Erythroblast (primary cell): ENCODE measurements around the gene GUCY2D.

Experiments used
- GATA1 ChIP-seq: IDR thresholded peaks from 2 replicates; pipeline ENCODE4 v1.6.1; 2011; ENCODE audit warnings: low read depth, mild to moderate bottlenecking, control low read depth, low read length, moderate library complexity
- POLR2A ChIP-seq: IDR thresholded peaks from 2 replicates; pipeline ENCODE4 v1.6.1; 2011; ENCODE audit warnings: mild to moderate bottlenecking, low read length

DNA sequence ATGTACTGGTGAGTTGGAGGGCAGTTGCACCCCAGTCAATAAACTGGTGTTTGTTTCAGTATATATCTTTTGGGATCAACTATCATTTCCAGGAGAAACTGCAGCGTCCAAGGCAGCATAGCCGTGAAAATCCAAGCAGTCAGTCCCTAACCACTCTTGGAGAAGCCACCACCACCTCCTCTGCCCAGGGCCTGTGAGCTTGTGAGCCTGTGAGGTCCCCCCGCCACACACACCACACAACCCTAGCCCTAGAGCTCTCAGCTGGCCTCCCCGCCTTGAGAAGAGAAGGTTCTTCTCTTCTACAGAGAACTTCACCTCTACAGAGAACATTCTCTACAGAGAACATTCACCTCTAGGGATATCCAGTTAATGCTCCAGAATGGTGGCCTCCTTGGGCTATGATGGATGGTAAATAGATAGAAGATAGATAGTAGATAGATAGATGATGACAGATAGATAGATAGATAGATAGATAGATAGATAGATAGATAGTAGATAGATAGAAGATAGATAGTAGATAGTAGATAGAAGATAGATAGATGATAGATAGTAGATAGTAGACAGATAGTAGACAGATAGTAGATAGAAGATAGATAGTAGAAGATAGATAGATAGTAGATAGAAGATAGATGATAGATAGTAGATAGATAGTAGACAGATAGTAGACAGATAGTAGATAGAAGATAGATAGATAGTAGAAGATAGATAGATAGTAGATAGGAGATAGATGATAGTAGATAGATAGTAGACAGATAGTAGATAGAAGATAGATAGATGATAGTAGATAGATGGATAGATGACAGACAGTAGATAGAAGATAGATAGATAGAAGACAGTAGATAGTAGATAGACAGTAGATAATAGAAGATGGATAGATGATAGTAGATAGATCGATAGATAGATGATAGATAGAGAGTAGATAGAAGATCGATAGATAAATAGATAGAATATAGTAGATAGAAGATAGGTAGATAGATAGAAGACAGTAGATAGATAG lies 50.1 kb downstream of the GUCY2D start:
- TF ChIP-seq POLR2A (no peak), GATA1 (no peak)
